Adrenal gland (tissue), 5 donors: ENCODE results near the gene CDC25B.

Experiments used
- POLR2A ChIP-seq, 2 donors: fragments of 450-650 bp; IDR thresholded peaks; one replicate each; pipeline ENCODE4 v1.6.1; 2017; ENCODE audit warnings: antibody characterized with exemption in 2 of 2, mild to moderate bottlenecking in 2 of 2, moderate library complexity in 1 of 2
- TF ChIP-seq, protein P1 (sequence below), 6 experiments: fragments of 450-650 bp in 4 of 6; fragments of 200-600 bp in 2 of 6; sonication (generic) in 1 of 6; IDR thresholded peaks; 1 replicate in 5 of 6; 2 replicates in 1 of 6; pipeline versions ENCODE4 v1.5.1 to v1.8.0; 2016 to 2021; ENCODE audit warnings: antibody characterized with exemption in 6 of 6, mild to moderate bottlenecking in 2 of 6, moderate library complexity in 1 of 6
- donor health status: DM: no; HTN: no; CAD: no.

DNA sequence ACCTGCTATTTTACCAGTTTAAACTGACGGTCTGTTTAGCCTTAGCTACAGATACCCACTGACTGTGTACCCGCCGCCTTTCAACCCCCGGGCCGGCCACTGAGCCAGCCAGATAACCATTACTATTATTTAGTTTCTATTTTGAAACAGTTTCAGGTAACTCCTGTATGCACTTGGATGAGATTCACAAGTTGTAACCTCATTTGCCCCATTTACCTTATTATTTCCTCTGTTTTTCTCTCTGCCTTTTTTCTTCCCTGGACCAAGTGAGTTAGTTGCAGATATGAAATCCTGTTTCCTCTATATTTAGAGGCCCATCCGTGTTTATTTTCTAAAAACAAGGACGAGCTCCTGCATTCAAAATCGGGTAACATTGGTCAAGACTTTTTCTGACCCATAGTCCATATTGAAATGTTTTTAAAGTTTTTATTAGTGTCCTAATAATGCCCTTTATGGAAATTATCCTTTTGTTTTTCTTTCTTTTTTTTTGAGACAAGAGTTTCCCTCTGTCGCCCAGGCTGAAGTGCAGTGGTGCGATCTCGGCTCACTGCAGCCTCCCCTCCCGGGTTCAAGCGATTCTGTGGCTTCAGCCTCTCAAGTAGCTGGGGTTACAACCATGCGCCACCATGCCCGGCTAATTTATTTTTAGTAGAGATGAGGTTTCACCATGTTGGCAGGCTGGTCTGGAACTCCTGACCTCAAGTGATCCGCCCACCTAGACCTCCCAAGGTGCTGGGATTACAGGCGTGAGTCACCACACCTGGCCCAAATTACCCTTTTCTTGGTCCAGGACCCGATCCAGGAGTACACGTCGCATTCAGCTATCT, 25.0 kb downstream of the CDC25B start:
- TF ChIP-seq, protein P1, sequence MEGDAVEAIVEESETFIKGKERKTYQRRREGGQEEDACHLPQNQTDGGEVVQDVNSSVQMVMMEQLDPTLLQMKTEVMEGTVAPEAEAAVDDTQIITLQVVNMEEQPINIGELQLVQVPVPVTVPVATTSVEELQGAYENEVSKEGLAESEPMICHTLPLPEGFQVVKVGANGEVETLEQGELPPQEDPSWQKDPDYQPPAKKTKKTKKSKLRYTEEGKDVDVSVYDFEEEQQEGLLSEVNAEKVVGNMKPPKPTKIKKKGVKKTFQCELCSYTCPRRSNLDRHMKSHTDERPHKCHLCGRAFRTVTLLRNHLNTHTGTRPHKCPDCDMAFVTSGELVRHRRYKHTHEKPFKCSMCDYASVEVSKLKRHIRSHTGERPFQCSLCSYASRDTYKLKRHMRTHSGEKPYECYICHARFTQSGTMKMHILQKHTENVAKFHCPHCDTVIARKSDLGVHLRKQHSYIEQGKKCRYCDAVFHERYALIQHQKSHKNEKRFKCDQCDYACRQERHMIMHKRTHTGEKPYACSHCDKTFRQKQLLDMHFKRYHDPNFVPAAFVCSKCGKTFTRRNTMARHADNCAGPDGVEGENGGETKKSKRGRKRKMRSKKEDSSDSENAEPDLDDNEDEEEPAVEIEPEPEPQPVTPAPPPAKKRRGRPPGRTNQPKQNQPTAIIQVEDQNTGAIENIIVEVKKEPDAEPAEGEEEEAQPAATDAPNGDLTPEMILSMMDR (IDR thresholded peaks at IDR 0.05): no peak
- no peak for TF ChIP-seq POLR2A (IDR thresholded peaks at IDR 0.05)
